ENCODE results near the gene SNHG17. TPM values are rescaled to one million over a fixed set of nuclear protein-coding genes. Genes with fewer than 3 reads are reported as not detected.

SNHG17 gene
- total and polyA plus RNA-seq, 2 donors (not counting 1 experiment from before 2014, with no cell fraction given), result 49.6 to 78.0 TPM

- H4K20me1 ChIP-seq (ENCODE audit: control insufficient read depth, insufficient read depth, low read length, poor library complexity, severe bottlenecking), result peaks cover 83% of the 10 kb centered on the region
- intact Hi-C loops (cut with micrococcal nuclease), result no loop called here
- CTCF ChIA-PET, result interaction anchor here (1.2 kb wide), 1 partner anchor 17 kb away, joined by 4 read pairs; no protein-coding TSS in a partner anchor
Observed at GRCh38 chr20:38428800-38429199, 6.3 kb downstream of the SNHG17 start.

GRCh38 chr20:38427655-38428023 is 7.5 kb downstream of the SNHG17 start:
- Histone ChIP-seq H3K27me3 (replicated peaks in 1 of 4; ENCODE audit: control extremely low read depth in 1 of 4, control insufficient read depth in 3 of 4, insufficient read depth in 4 of 4, low read length in 3 of 4) (no peaks in the 10 kb centered on the region), H3K79me2 (ENCODE audit: control insufficient read depth, insufficient read depth, low read length) (peaks cover 25% of the 10 kb centered on the region), H2AFZ (ENCODE audit: insufficient read depth, low read depth, low read length, poor library complexity, severe bottlenecking) (no peak overlapping the region), H3K4me1 (ENCODE audit: control insufficient read depth in 2 of 2, insufficient read depth in 2 of 2, low read length in 2 of 2) (no peaks in the 10 kb centered on the region), H3K4me3 (ENCODE audit: control extremely low read depth in 1 of 5, extremely low read depth in 1 of 5, insufficient read depth in 1 of 5, low read depth in 2 of 5, low read length in 4 of 5) (no peak overlapping the region), H3K9me3 (ENCODE audit: control extremely low read depth in 1 of 3, control insufficient read depth in 2 of 3, insufficient read depth in 1 of 3, low read length in 2 of 3) (no peaks in the 10 kb centered on the region), H4K20me1 (ENCODE audit: control insufficient read depth, insufficient read depth, low read length, poor library complexity, severe bottlenecking) (peaks cover 82% of the 10 kb centered on the region), H3K27ac (ENCODE audit: low read length in 2 of 2) (no peak overlapping the region), H3K4me2 (replicated peaks; ENCODE audit: low read depth, low read length, poor library complexity, severe bottlenecking) (no peak overlapping the region), H3K36me3 (replicated peaks in 1 of 2; ENCODE audit: control extremely low read depth in 1 of 2, control insufficient read depth in 1 of 2, extremely low read depth in 1 of 2, insufficient read depth in 2 of 2, low read length in 1 of 2) (peaks cover 1 to 83% of the 10 kb centered on the region in 2 experiments), H3K9ac (ENCODE audit: low read length) (no peak overlapping the region)
- ATAC-seq (ENCODE audit: low read depth) (no peak), DNase-seq (no peak)
- Mint-ChIP-seq H3K4me1 (peaks cover 15% of the 10 kb centered on the region), H3K9me3 (ENCODE audit: insufficient read depth) (no peaks in the 10 kb centered on the region), H3K4me3 (no peak overlapping the region), H3K27me3 (no peaks in the 10 kb centered on the region), H3K27ac (no peak overlapping the region)
- CTCF ChIA-PET, result interaction anchor here (0.6 kb wide), 1 partner anchor 10 kb away, joined by 5 read pairs; no protein-coding TSS in a partner anchor
- POLR2A ChIA-PET, result no interaction called here
- TF ChIP-seq, protein P1, sequence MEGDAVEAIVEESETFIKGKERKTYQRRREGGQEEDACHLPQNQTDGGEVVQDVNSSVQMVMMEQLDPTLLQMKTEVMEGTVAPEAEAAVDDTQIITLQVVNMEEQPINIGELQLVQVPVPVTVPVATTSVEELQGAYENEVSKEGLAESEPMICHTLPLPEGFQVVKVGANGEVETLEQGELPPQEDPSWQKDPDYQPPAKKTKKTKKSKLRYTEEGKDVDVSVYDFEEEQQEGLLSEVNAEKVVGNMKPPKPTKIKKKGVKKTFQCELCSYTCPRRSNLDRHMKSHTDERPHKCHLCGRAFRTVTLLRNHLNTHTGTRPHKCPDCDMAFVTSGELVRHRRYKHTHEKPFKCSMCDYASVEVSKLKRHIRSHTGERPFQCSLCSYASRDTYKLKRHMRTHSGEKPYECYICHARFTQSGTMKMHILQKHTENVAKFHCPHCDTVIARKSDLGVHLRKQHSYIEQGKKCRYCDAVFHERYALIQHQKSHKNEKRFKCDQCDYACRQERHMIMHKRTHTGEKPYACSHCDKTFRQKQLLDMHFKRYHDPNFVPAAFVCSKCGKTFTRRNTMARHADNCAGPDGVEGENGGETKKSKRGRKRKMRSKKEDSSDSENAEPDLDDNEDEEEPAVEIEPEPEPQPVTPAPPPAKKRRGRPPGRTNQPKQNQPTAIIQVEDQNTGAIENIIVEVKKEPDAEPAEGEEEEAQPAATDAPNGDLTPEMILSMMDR (IDR thresholded peaks at IDR 0.05), result no peak
- TF ChIP-seq EZH2 (IDR thresholded peaks at IDR 0.05; ENCODE audit: borderline replicate concordance, insufficient read depth, low read depth, low read length, poor library complexity, severe bottlenecking), result no peak
- intact Hi-C loops (cut with micrococcal nuclease), result no loop called here
- 96% methylated on average over 5 of the region's 5 CpGs for WGBS (ENCODE audit: insufficient coverage)

More at GRCh38 chr20:38428800-38429199, 6.3 kb downstream of the SNHG17 start:
- WGBS (ENCODE audit: insufficient coverage), result 58% methylated on average over 3 of the region's 3 CpGs
- POLR2A ChIA-PET, result no interaction called here
- H3K4me3 Mint-ChIP-seq, result no peak overlapping the region
- H3K27ac Mint-ChIP-seq, result no peak overlapping the region
- no peak for ATAC-seq (ENCODE audit: low read depth)
- Histone ChIP-seq H3K79me2 (ENCODE audit: control insufficient read depth, insufficient read depth, low read length) (peaks cover 35% of the 10 kb centered on the region), H3K36me3 (replicated peaks in 1 of 2; ENCODE audit: control extremely low read depth in 1 of 2, control insufficient read depth in 1 of 2, extremely low read depth in 1 of 2, insufficient read depth in 2 of 2, low read length in 1 of 2) (peaks cover 0 to 84% of the 10 kb centered on the region in 2 experiments), H3K27me3 (replicated peaks in 1 of 4; ENCODE audit: control extremely low read depth in 1 of 4, control insufficient read depth in 3 of 4, insufficient read depth in 4 of 4, low read length in 3 of 4) (no peaks in the 10 kb centered on the region), H3K9ac (ENCODE audit: low read length) (no peak overlapping the region), H3K4me1 (ENCODE audit: control insufficient read depth in 2 of 2, insufficient read depth in 2 of 2, low read length in 2 of 2) (peaks cover under 1 to 3% of the 10 kb centered on the region in 2 donors), H3K27ac (ENCODE audit: low read length in 2 of 2) (no peak overlapping the region), H2AFZ (ENCODE audit: insufficient read depth, low read depth, low read length, poor library complexity, severe bottlenecking) (no peak overlapping the region), H3K4me3 (ENCODE audit: control extremely low read depth in 1 of 5, extremely low read depth in 1 of 5, insufficient read depth in 1 of 5, low read depth in 2 of 5, low read length in 4 of 5) (no peak overlapping the region), H3K4me2 (replicated peaks; ENCODE audit: low read depth, low read length, poor library complexity, severe bottlenecking) (no peak overlapping the region), H3K9me3 (ENCODE audit: control extremely low read depth in 1 of 3, control insufficient read depth in 2 of 3, insufficient read depth in 1 of 3, low read length in 2 of 3) (no peaks in the 10 kb centered on the region)
- no peak for DNase-seq
- H3K27me3 Mint-ChIP-seq, result no peaks in the 10 kb centered on the region
- no peaks in the 10 kb centered on the region for H3K9me3 Mint-ChIP-seq (ENCODE audit: insufficient read depth)
- H3K4me1 Mint-ChIP-seq, result peaks cover 19% of the 10 kb centered on the region
- no peak for TF ChIP-seq EZH2 (IDR thresholded peaks at IDR 0.05; ENCODE audit: borderline replicate concordance, insufficient read depth, low read depth, low read length, poor library complexity, severe bottlenecking)
- TF ChIP-seq, protein P1 (IDR thresholded peaks at IDR 0.05), result no peak

All from B cell (primary cell).